ENCODE measurements around the gene EYS.

The EYS gene

DNA sequence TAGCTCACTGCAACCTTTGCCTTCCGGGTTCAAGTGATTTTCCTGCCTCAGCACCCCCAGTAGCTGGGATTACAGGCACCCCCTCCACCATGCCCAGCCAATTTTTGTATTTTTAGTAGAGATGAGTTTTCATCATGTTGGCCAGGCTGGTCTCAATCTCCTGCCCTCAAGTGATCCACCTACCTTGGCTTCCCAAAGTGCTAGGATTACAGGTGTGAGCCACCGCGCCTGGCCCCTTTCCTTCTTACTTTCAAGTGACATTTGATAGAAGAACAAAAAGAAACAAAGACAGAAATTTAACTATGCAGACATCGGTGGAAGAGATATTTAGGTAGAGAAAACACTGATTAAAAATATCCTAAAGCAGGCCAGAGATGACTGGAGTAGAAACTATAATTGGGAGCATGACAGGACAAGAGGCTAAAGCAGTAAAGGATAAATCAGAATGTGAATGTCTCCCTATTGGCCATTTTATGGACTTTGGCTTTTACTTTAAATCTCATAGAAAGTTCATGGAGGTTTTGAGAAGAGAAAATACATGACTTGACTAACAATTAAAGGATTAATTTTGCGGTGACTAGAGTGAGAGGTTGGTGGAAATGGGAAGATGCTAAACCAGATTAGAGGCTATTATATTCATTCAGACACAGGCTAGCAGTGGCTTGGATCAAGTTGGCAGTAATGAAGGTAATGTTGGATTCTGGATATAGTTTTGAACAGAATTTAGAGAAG is 2.2 kb upstream of the EYS start:
- no peak for DNase-seq (ENCODE audit: low read depth)
- no peak overlapping the region for H3K4me3 ChIP-seq (ENCODE audit: low read depth, low read length)
- TF ChIP-seq, protein P1, sequence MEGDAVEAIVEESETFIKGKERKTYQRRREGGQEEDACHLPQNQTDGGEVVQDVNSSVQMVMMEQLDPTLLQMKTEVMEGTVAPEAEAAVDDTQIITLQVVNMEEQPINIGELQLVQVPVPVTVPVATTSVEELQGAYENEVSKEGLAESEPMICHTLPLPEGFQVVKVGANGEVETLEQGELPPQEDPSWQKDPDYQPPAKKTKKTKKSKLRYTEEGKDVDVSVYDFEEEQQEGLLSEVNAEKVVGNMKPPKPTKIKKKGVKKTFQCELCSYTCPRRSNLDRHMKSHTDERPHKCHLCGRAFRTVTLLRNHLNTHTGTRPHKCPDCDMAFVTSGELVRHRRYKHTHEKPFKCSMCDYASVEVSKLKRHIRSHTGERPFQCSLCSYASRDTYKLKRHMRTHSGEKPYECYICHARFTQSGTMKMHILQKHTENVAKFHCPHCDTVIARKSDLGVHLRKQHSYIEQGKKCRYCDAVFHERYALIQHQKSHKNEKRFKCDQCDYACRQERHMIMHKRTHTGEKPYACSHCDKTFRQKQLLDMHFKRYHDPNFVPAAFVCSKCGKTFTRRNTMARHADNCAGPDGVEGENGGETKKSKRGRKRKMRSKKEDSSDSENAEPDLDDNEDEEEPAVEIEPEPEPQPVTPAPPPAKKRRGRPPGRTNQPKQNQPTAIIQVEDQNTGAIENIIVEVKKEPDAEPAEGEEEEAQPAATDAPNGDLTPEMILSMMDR (IDR thresholded peaks at IDR 0.05; ENCODE audit: insufficient read depth, low read depth, low read length, missing control alignments): no peak

DNA sequence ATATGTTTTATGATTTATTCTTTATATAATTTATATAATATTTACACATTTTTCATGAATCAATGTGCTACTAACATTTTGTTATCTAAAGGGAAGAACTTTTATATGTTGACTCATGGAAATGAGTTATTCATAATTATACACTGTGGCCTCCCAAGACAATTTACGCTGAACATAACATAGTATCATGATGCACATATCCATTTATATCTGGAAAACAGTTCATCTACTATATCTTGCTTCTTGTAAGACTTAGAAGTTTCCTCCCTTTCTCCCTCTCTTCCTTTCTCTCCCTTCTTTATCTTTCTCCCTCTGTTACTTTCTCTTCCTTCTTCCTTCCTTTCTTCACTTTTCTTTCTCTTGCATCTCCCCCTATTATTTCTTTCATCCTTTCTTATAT is 1.1 kb upstream of the EYS start:
- TF ChIP-seq, protein P1 (IDR thresholded peaks at IDR 0.05; ENCODE audit: insufficient read depth, low read depth, low read length, missing control alignments): no peak
- H3K4me3 ChIP-seq (ENCODE audit: low read depth, low read length): no peak overlapping the region
- DNase-seq (ENCODE audit: low read depth): no peak

DNA sequence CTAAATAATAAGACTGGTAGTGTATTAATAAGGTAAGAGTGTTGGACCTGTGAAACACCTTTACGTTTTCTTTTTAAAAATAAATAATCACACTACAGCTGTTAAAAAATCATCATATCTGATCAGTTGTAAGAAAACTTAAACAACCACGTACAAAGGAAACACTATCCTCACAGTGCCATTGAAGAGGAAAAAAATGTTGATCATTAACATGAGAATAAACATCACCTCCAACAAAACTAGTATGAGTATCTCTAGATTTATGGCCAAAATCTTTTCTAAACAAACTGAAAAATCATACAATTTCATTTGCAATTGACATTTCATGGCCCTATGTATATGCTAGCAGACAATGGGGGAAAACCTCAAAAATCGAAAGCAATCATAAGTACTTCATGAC is 590 bp downstream of the EYS start:
- H3K4me3 ChIP-seq (ENCODE audit: low read depth, low read length): no peak overlapping the region
- DNase-seq (ENCODE audit: low read depth): no peak
- TF ChIP-seq, protein P1 (IDR thresholded peaks at IDR 0.05; ENCODE audit: insufficient read depth, low read depth, low read length, missing control alignments): no peak

DNA sequence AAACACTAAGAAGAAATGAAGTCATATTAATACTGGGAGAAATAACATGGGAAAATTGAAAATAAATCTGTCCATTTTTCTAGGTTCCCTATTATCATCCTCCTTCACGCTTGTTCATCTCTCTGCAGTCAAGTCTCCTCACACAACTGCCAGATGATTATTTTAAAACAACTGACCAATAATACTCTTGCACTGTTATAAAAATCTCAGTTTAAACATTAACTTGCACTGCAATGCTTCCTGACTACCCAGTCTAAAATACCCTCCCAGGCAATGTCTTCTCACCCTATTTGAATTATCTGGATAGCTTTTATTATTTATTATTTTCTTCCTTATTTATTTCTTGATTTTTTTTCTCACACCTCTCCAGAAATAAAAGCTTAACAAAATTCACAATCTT is 5.7 kb downstream of the EYS start:
- TF ChIP-seq, protein P1 (IDR thresholded peaks at IDR 0.05; ENCODE audit: insufficient read depth, low read depth, low read length, missing control alignments): no peak
- H3K4me3 ChIP-seq (ENCODE audit: low read depth, low read length): no peak overlapping the region
- DNase-seq (ENCODE audit: low read depth): no peak

DNA sequence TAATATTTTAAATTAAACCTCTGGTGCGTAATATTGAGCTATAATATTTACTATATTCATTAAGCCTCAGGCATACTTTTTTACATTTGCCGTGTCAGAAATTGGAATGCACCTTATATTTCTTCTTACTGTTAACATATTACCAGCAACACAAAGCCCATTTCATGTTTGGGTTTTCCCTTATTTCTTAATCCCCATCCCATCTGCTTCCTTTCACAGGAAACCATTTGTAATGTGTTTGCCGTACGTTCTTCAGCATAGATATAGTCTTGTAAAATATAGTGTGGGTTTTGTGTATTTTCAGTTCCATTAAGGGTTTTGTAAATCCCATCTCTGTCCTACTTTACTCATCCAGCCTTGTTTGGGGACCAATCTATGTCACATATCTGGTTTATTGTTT is 6.5 kb downstream of the EYS start:
- H3K4me3 ChIP-seq (ENCODE audit: low read depth, low read length): no peak overlapping the region
- no peak for DNase-seq (ENCODE audit: low read depth)
- TF ChIP-seq, protein P1 (IDR thresholded peaks at IDR 0.05; ENCODE audit: insufficient read depth, low read depth, low read length, missing control alignments): no peak

DNA sequence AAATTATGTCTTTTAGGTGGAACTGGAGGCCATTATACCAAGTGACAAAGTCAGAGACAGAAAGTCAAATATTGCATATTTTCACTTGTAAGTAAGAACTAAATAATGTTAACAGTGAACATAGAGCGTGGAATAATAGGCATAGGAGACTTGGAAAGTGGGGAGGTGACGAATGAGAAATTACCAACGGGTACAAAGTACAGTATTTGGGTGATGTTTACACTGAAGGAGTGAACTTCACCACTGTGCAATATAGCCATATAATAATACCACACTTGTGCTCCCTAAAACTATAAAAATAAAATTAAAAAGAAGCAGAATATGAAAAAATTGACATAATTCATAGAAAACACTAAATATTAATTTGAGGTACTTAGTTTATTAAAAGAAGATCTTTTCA is 14.9 kb downstream of the EYS start:
- TF ChIP-seq, protein P1 (IDR thresholded peaks at IDR 0.05; ENCODE audit: insufficient read depth, low read depth, low read length, missing control alignments): no peak
- DNase-seq (ENCODE audit: low read depth): no peak
- no peak overlapping the region for H3K4me3 ChIP-seq (ENCODE audit: low read depth, low read length)

DNA sequence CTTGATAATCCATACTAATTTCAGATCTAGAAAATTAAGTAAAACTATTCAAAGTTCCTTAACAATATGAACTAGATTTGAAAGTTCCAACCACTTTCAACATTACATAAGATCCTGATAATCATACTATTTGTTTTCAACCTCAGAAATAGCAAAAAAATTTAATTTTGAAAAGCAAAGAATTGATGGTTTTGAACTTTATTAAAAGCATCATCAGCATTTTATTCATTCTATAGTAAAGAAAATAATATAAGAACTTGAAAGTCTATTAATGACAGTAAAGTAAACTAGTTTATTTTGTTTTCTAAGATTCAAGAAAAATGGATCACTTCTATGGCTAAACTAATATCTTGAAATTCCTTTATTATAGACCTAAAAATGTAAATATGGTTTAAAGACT is 26.8 kb downstream of the EYS start:
- TF ChIP-seq, protein P1 (IDR thresholded peaks at IDR 0.05; ENCODE audit: insufficient read depth, low read depth, low read length, missing control alignments): no peak
- no peak overlapping the region for H3K4me3 ChIP-seq (ENCODE audit: low read depth, low read length)
- no peak for DNase-seq (ENCODE audit: low read depth)
